ACC112 (cell line): ENCODE measurements around the gene RIMBP2.

ENCODE experiments used
- H2AFZ ChIP-seq: fragments of 200-600 bp; sonication (generic); one replicate; pipeline ENCODE4 v1.6.0; 2017; ENCODE audit warnings: antibody characterized with exemption, low read length; ENCODE audit not compliant: unreplicated experiment
- H3K27ac ChIP-seq: fragments of 200-600 bp; sonication (generic); 2 replicates; pipeline ENCODE4 v1.5.1; 2014; ENCODE audit warnings: low read depth, mild to moderate bottlenecking, antibody characterized with exemption, low read length, moderate library complexity
- H3K27me3 ChIP-seq: fragments of 200-600 bp; sonication (generic); 2 replicates; pipeline ENCODE4 v1.6.1; 2014; ENCODE audit warnings: mild to moderate bottlenecking, antibody characterized with exemption, low read length, moderate library complexity, mixed read lengths; ENCODE audit not compliant: insufficient read depth
- H3K36me3 ChIP-seq: fragments of 200-600 bp; sonication (generic); 2 replicates; pipeline ENCODE4 v1.6.1; 2016; ENCODE audit warnings: mild to moderate bottlenecking, antibody characterized with exemption, low read length, moderate library complexity, mixed read lengths; ENCODE audit not compliant: insufficient read depth
- H3K4me1 ChIP-seq: fragments of 200-600 bp; sonication (generic); one replicate; pipeline ENCODE4 v1.6.1; 2016; ENCODE audit warnings: low read length, mixed read lengths; ENCODE audit not compliant: insufficient read depth, unreplicated experiment, control insufficient read depth
- H3K4me3 ChIP-seq: fragments of 200-600 bp; sonication (generic); 2 replicates; pipeline ENCODE4 v1.5.1; 2014; ENCODE audit warnings: mild to moderate bottlenecking, low read depth, low read length
- H3K79me2 ChIP-seq: fragments of 200-600 bp; sonication (generic); one replicate; pipeline ENCODE4 v1.6.0; 2016; ENCODE audit warnings: low read length; ENCODE audit not compliant: control insufficient read depth, unreplicated experiment, insufficient read depth

The RIMBP2 gene

DNA sequence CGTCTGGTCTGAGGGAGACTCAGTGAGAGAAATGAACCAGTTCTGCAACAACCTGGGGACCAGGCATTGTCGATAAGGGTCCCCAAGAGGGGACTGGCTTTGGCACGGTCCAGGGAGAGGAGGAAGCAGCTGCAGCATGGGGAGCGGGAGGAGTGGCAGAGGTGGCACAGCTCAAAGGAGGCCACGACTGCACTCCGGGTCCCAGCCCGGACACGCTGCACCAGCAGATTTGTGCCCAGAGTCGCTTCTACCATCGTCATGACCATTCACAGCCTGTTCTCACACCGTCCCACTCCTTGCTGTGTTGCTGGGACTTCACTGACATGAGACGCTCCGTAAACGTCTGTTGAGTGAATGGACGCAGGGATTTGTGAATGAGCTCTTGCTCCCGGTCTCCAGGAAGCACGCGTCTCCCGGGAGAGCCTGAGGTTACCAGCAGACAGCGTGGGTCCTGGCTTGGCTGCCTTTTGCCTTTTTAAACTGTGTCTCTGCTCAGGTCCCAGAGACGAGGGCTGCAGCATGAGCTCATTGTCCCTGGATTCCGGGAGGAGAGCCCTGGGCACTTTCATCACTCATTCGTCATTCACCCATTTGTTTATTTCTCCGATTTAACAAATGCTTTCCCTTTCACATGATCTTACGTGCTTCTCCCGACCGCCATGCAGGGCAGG lies 241.4 kb downstream of the RIMBP2 start:
- H2AFZ ChIP-seq, result no peak overlapping the region
- no peaks in the 10 kb centered on the region for H3K36me3 ChIP-seq
- no peak overlapping the region for H3K4me3 ChIP-seq
- no peak overlapping the region for H3K27ac ChIP-seq
- no peaks in the 10 kb centered on the region for H3K27me3 ChIP-seq
- no peaks in the 10 kb centered on the region for H3K79me2 ChIP-seq
- H3K4me1 ChIP-seq, result no peaks in the 10 kb centered on the region

DNA sequence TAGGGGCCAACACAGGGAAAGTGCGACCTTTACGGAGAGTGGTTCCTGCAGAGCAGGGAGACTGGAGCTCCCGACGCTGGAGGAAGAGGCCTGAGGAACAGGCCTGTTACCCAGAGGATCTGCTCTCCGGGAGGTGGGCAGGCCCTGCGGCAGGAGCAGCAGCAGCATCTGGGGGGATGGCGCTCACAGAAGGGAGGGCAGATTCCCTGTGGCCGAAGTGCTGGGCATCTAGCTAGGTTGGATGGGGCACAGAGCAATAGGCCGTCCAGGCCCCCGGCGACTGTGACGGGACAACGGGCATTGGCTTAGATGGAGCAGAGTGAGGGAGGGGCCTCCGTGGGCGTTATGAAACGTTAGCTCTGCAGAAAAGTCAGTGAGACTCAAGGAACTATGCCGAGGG lies 242.8 kb downstream of the RIMBP2 start:
- no peak overlapping the region for H2AFZ ChIP-seq
- no peaks in the 10 kb centered on the region for H3K79me2 ChIP-seq
- H3K4me1 ChIP-seq, result no peaks in the 10 kb centered on the region
- H3K4me3 ChIP-seq, result no peak overlapping the region
- no peaks in the 10 kb centered on the region for H3K27me3 ChIP-seq
- H3K27ac ChIP-seq, result no peak overlapping the region
- no peaks in the 10 kb centered on the region for H3K36me3 ChIP-seq

DNA sequence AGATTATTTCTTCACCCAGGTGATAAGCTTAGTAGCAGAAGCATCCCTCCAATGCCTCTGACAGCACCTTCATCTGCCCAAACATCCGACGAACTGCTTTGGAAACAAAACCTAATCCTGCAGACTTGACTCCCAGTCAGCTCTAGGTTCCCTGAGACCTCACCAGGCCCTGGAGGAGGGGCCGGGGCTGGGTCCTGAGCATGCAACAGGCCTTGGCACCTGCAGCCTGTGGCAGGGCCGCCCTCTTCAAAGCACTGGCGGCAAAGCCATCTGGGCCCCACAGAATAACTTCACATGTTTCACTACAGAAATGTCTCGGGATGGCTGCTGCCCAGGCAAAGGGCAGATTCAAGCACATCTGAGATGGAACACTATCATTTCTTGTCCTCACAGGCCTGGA lies 245.1 kb downstream of the RIMBP2 start:
- Histone ChIP-seq H3K27me3 (no peaks in the 10 kb centered on the region), H3K27ac (no peak overlapping the region), H3K4me1 (no peaks in the 10 kb centered on the region), H3K36me3 (no peaks in the 10 kb centered on the region), H3K4me3 (no peak overlapping the region), H3K79me2 (no peaks in the 10 kb centered on the region), H2AFZ (no peak overlapping the region)

DNA sequence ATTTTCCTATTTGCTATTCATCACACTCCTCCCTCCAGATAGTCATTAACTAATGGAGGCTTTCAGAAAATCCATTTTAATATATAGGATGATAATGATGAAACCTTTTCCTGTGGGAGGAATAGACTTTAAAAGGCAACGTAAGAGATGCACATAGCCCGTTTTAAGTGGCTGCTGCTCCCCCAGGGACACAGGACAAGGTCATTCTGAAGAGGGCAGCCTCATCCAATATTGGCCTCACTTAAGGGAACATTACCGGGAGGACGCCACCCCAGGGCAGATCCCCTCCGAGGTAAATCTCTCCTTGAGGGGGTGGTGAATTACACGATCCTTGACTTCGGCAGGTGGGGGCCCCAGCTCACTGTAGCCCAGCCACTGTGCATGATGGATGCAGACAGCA lies 246.5 kb downstream of the RIMBP2 start:
- no peaks in the 10 kb centered on the region for H3K79me2 ChIP-seq
- no peak overlapping the region for H3K27ac ChIP-seq
- H3K4me3 ChIP-seq, result no peak overlapping the region
- H3K27me3 ChIP-seq, result no peaks in the 10 kb centered on the region
- no peaks in the 10 kb centered on the region for H3K4me1 ChIP-seq
- H2AFZ ChIP-seq, result no peak overlapping the region
- H3K36me3 ChIP-seq, result no peaks in the 10 kb centered on the region

DNA sequence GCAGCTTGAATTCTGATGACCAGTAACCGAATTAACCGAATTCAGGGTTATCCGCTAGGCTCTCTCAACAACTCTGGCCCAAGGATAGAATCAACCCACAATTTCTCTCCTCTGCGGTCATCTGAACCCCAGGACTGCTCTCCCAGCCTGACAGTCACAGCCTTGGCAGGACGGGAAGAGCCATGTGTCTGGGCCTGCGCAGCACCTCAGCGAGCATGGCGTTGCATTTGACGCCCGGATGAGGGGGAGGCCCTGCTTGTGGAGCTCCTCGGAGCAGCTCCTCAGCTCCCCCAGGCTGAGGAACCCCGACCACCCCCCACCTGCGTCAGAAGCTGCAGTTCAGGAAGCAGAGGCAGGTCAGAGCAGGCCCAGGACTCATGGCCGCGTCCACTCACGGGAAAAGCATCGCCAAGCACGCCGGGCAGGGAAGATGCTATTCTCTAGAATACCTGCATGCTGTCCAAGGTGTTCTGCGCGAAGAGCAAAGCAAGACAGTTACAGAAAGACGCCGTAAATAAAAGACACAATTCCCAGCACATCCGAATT lies 247.3 kb downstream of the RIMBP2 start:
- Histone ChIP-seq H3K36me3 (no peaks in the 10 kb centered on the region), H3K4me3 (no peak overlapping the region), H3K4me1 (no peaks in the 10 kb centered on the region), H3K27ac (no peak overlapping the region), H3K27me3 (no peaks in the 10 kb centered on the region), H2AFZ (no peak overlapping the region), H3K79me2 (no peaks in the 10 kb centered on the region)

DNA sequence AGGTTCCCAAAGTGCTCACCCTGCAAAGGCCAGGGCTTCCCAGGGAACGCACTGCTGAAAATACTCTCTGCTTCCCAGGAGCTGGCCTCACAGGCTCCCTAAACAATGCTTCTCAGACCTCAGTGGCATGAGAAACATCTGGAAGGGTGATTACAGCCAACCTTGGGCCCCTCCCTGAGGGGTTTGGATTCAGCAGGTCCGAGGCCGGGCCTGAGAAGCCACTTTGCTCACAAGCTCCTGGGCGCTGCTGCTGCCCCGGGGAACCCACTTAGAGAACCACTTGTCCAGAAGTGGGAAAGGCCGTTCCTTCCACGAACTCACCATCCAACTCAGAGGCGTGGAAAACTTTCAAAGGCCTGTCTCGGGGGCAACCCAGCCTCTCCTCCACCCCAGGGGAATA lies 247.9 kb downstream of the RIMBP2 start:
- no peaks in the 10 kb centered on the region for H3K4me1 ChIP-seq
- no peaks in the 10 kb centered on the region for H3K79me2 ChIP-seq
- no peak overlapping the region for H2AFZ ChIP-seq
- no peak overlapping the region for H3K4me3 ChIP-seq
- no peaks in the 10 kb centered on the region for H3K27me3 ChIP-seq
- H3K27ac ChIP-seq, result no peak overlapping the region
- no peaks in the 10 kb centered on the region for H3K36me3 ChIP-seq

DNA sequence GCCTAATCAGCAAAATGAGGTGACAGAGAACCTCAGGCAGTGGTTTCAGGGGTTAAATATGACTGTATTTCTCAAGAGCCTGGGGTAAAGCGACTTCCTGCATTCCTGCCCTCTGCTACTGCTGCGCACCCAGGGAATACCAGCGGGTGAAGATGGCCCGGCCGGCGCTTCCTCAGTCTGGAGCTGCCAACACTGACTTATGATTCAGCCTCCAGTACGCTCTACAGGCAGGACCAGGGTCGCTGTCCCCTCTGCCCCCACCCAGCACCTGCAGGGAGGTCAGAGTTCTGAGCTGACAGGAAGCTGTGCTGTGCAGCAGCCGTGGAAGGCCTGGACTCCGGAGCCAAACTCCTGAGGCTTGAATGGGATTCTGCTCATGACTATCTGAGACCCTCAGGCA lies 250.5 kb downstream of the RIMBP2 start:
- Histone ChIP-seq H3K27ac (no peak overlapping the region), H3K4me1 (no peaks in the 10 kb centered on the region)

DNA sequence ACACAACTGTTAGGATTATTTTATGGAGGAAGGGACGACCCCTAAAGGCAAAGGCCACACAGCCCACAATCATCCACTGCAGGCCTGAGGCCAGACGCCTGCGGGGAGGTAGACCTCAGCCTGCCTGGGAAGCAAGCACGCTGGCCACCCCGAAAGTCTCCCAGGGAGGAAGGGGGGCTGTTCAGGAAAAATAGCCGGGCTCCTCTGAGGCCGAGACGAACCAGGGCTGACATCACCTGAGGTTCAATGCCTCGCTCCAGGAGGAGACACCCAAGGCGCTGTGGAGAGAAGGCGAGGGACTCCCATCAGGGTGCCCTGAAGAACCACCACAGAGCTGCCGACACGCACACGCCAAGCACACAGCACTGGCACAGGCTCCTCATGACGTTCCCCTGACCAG lies 251.1 kb downstream of the RIMBP2 start:
- H2AFZ ChIP-seq, result no peak overlapping the region
- H3K4me1 ChIP-seq, result no peaks in the 10 kb centered on the region
- no peak overlapping the region for H3K4me3 ChIP-seq
- no peaks in the 10 kb centered on the region for H3K79me2 ChIP-seq
- H3K27me3 ChIP-seq, result no peaks in the 10 kb centered on the region
- H3K36me3 ChIP-seq, result no peaks in the 10 kb centered on the region
- no peak overlapping the region for H3K27ac ChIP-seq

More for the DNA sequence above, 250.5 kb downstream of the RIMBP2 start:
- H3K4me3 ChIP-seq, result no peak overlapping the region
- no peaks in the 10 kb centered on the region for H3K27me3 ChIP-seq
- no peaks in the 10 kb centered on the region for H3K36me3 ChIP-seq
- no peak overlapping the region for H2AFZ ChIP-seq
- H3K79me2 ChIP-seq, result no peaks in the 10 kb centered on the region

DNA sequence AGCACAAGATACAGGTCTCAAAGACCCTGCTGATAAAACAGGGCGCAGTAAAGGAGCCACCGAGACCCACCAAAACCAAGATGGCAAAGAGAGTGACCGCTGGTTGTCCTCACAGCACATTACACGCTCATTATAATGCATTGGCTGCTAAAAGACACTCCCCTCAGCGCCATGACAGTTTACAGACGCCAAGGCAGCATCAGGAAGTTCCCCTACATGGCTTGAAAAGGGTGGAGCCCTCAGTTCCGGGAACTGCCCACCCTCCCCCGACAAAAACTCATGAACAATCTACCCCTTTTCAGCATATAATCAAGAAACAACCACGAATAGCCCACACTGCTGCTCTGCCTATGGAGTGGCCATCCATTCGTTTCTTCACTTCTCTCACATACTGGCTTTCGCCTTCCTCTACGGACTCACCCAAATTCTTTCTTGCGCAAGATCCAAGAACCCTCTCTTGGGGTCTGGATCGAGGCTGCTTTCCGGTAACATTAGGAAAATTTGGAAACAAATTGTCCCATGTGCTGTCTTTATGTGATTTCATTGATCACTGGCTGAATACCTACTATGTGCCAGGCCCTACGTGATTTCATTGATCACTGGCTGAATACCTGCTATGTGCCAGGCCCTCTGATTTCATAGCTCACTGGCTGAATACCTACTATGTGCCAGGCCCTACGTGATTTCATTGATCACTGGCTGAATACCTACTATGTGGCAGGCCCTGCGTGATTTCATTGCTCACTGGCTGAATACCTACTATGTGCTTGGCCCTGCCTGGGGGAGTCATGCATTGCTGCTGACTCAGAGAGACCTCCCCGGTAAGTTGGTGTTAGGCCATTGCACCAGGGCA lies 252.1 kb downstream of the RIMBP2 start:
- H3K36me3 ChIP-seq, result no peaks in the 10 kb centered on the region
- H2AFZ ChIP-seq, result no peak overlapping the region
- H3K79me2 ChIP-seq, result no peaks in the 10 kb centered on the region
- H3K4me3 ChIP-seq, result no peak overlapping the region
- H3K27me3 ChIP-seq, result no peaks in the 10 kb centered on the region
- no peaks in the 10 kb centered on the region for H3K4me1 ChIP-seq
- H3K27ac ChIP-seq, result no peak overlapping the region

DNA sequence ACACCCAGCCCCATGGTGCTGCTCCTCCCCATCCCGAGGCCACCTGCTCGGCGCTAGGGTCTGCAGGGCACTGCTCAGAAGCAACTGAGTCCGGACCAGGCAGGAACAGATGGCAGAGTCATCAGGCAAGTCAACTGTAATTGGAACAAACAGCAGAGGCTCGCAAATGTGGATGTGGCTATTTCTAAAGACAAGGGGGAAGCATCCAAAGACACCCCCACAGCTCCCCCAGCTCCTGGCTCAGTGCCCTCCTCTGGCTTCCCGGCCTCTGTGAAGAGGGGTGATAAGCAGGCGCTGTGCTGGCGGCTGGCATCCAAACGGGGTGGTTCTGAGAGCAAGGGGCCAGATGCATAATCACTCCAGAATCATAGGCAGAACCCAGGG lies 252.8 kb downstream of the RIMBP2 start:
- H3K27ac ChIP-seq, result no peak overlapping the region

More for the DNA sequence above, 252.8 kb downstream of the RIMBP2 start:
- no peaks in the 10 kb centered on the region for H3K79me2 ChIP-seq
- no peaks in the 10 kb centered on the region for H3K27me3 ChIP-seq
- H3K4me3 ChIP-seq, result no peak overlapping the region
- H3K4me1 ChIP-seq, result no peaks in the 10 kb centered on the region
- H2AFZ ChIP-seq, result no peak overlapping the region
- H3K36me3 ChIP-seq, result no peaks in the 10 kb centered on the region
